ENCODE measurements around the gene DMD.

Gene DMD

DNA sequence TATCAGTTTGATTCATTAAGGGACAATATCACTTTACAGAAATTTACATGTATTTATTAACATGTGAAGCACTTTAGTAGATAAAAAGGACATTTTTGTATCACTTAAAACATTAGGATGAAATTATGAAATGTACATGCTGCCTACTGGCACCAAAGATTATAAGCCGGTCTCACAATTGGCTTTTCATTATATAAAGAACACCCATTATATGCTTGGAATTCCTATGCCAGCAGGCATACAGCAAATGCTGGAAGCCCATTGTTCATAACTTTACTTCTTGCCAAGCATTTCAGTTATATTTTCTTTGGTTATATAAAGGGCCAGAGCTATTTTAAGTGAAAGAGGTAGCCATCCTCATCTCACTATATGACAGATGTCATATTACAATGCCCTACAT is 145.9 kb downstream of the DMD start:
- Histone ChIP-seq H3K9me3 (ENCODE audit: insufficient read depth, low read depth, low read length) (no peaks in the 10 kb centered on the region), H3K27me3 (ENCODE audit: insufficient read depth, low read length, poor library complexity, severe bottlenecking) (no peaks in the 10 kb centered on the region), H3K9ac (ENCODE audit: low read depth, low read length, poor library complexity, severe bottlenecking) (no peak overlapping the region), H3K36me3 (ENCODE audit: insufficient read depth, low read length) (no peaks in the 10 kb centered on the region), H3K9me2 (replicated peaks; ENCODE audit: low read depth, low read length) (no peaks in the 10 kb centered on the region), H3K4me1 (ENCODE audit: insufficient read depth, low read length, poor library complexity, severe bottlenecking) (no peaks in the 10 kb centered on the region), H3K4me2 (ENCODE audit: low read depth, low read length, poor library complexity, severe bottlenecking) (no peak overlapping the region), H3F3A (ENCODE audit: low read depth) (no peaks in the 10 kb centered on the region), H4K20me1 (ENCODE audit: insufficient read depth, low read length, poor library complexity, severe bottlenecking) (no peaks in the 10 kb centered on the region), H3K4me3 (ENCODE audit: low read length, poor library complexity, severe bottlenecking) (no peak overlapping the region), H2AFZ (ENCODE audit: low read length) (no peak overlapping the region), H3K79me2 (ENCODE audit: insufficient read depth, low read length) (no peaks in the 10 kb centered on the region)
- TF ChIP-seq EZH2phosphoT487 (IDR thresholded peaks at IDR 0.05; ENCODE audit: borderline replicate concordance), result no peak
- TF ChIP-seq, protein P1, sequence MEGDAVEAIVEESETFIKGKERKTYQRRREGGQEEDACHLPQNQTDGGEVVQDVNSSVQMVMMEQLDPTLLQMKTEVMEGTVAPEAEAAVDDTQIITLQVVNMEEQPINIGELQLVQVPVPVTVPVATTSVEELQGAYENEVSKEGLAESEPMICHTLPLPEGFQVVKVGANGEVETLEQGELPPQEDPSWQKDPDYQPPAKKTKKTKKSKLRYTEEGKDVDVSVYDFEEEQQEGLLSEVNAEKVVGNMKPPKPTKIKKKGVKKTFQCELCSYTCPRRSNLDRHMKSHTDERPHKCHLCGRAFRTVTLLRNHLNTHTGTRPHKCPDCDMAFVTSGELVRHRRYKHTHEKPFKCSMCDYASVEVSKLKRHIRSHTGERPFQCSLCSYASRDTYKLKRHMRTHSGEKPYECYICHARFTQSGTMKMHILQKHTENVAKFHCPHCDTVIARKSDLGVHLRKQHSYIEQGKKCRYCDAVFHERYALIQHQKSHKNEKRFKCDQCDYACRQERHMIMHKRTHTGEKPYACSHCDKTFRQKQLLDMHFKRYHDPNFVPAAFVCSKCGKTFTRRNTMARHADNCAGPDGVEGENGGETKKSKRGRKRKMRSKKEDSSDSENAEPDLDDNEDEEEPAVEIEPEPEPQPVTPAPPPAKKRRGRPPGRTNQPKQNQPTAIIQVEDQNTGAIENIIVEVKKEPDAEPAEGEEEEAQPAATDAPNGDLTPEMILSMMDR (conservative IDR thresholded peaks at IDR 0.05; ENCODE audit: low read length), result no peak

DNA sequence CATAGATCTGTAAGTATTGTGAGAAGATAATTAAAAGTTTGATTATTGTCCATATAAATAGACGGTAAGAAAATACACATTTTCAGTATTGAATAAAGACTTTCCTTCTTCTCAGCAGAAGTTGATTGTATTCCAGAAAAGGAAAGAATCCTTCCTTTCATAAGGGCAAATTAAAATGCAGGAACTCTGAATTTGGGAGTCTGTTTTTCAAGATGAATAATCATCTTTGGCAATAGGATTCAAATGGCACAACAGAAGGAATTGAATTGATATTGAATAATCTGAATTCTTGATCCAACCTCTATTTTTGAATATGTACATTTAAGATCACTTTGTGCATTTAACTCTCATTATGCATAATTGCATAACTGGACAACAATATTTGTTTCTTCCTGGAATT is 149.3 kb downstream of the DMD start:
- no peaks in the 10 kb centered on the region for H3K27me3 ChIP-seq (ENCODE audit: insufficient read depth, low read length, poor library complexity, severe bottlenecking)
- no peak overlapping the region for H3K9ac ChIP-seq (ENCODE audit: low read depth, low read length, poor library complexity, severe bottlenecking)
- no peaks in the 10 kb centered on the region for H3F3A ChIP-seq (ENCODE audit: low read depth)
- no peak overlapping the region for H3K4me3 ChIP-seq (ENCODE audit: low read length, poor library complexity, severe bottlenecking)
- no peaks in the 10 kb centered on the region for H3K9me2 ChIP-seq (replicated peaks; ENCODE audit: low read depth, low read length)
- H4K20me1 ChIP-seq (ENCODE audit: insufficient read depth, low read length, poor library complexity, severe bottlenecking), result no peaks in the 10 kb centered on the region
- no peak overlapping the region for H3K4me2 ChIP-seq (ENCODE audit: low read depth, low read length, poor library complexity, severe bottlenecking)
- H2AFZ ChIP-seq (ENCODE audit: low read length), result no peak overlapping the region
- no peak for TF ChIP-seq EZH2phosphoT487 (IDR thresholded peaks at IDR 0.05; ENCODE audit: borderline replicate concordance)
- TF ChIP-seq, protein P1 (conservative IDR thresholded peaks at IDR 0.05; ENCODE audit: low read length), result no peak
- H3K4me1 ChIP-seq (ENCODE audit: insufficient read depth, low read length, poor library complexity, severe bottlenecking), result no peaks in the 10 kb centered on the region
- no peaks in the 10 kb centered on the region for H3K79me2 ChIP-seq (ENCODE audit: insufficient read depth, low read length)
- no peaks in the 10 kb centered on the region for H3K36me3 ChIP-seq (ENCODE audit: insufficient read depth, low read length)
- H3K9me3 ChIP-seq (ENCODE audit: insufficient read depth, low read depth, low read length), result no peaks in the 10 kb centered on the region

DNA sequence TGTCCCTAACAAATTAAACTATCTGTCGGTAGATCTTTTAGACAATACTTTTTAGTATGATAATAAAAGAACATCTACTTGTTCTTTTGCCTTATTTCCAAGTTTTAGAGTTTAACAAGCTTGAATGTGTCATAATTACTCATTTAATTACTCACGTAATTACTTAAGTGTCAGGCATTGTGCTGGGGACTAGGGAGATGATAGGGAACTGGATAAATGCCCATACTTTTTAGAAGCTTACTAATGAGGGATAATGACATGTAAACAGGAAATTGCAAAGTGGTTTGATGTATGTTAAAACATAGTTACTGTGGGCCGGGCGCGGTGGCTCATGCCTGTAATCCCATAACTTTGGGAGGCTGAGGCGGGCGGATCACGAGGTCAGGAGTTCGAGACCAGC is 158.3 kb downstream of the DMD start:
- no peak overlapping the region for H3K9ac ChIP-seq (ENCODE audit: low read depth, low read length, poor library complexity, severe bottlenecking)
- no peaks in the 10 kb centered on the region for H3K9me2 ChIP-seq (replicated peaks; ENCODE audit: low read depth, low read length)
- no peak overlapping the region for H3K4me2 ChIP-seq (ENCODE audit: low read depth, low read length, poor library complexity, severe bottlenecking)
- H2AFZ ChIP-seq (ENCODE audit: low read length), result no peak overlapping the region
- no peaks in the 10 kb centered on the region for H3K36me3 ChIP-seq (ENCODE audit: insufficient read depth, low read length)
- no peak overlapping the region for H3K4me3 ChIP-seq (ENCODE audit: low read length, poor library complexity, severe bottlenecking)
- no peaks in the 10 kb centered on the region for H3K79me2 ChIP-seq (ENCODE audit: insufficient read depth, low read length)
- H3K4me1 ChIP-seq (ENCODE audit: insufficient read depth, low read length, poor library complexity, severe bottlenecking), result no peaks in the 10 kb centered on the region
- no peaks in the 10 kb centered on the region for H3K9me3 ChIP-seq (ENCODE audit: insufficient read depth, low read depth, low read length)
- no peaks in the 10 kb centered on the region for H3F3A ChIP-seq (ENCODE audit: low read depth)
- TF ChIP-seq, protein P1 (conservative IDR thresholded peaks at IDR 0.05; ENCODE audit: low read length), result no peak
- TF ChIP-seq EZH2phosphoT487 (IDR thresholded peaks at IDR 0.05; ENCODE audit: borderline replicate concordance), result no peak
- H3K27me3 ChIP-seq (ENCODE audit: insufficient read depth, low read length, poor library complexity, severe bottlenecking), result no peaks in the 10 kb centered on the region
- H4K20me1 ChIP-seq (ENCODE audit: insufficient read depth, low read length, poor library complexity, severe bottlenecking), result no peaks in the 10 kb centered on the region
